ENCODE results near the gene ASRGL1.
"Not testable (repeated sequence)": the region's sequence is repeated elsewhere in the genome, so short reads cannot be mapped to it uniquely, and the experiment has no call there.

Gene ASRGL1

GRCh38 chr11:62337303-62338181, at the start of gene ASRGL1:
Gene ASRGL1, plus strand, starts transcription at chr11:62337448. Its CDS starts 530 bp downstream, at chr11:62337978.
- Mint-ChIP-seq H3K4me3 (peak within 1 kb of the TSS; percentile 87), H3K27me3 (ENCODE audit: low read depth) (peaks cover 27% of the 10 kb centered on the region), H3K27ac (peak within 1 kb of the TSS; percentile 53), H3K9me3 (no peaks in the 10 kb centered on the region), H3K36me3 (ENCODE audit: low read depth) (no peaks in the 10 kb centered on the region), H3K4me1 (ENCODE audit: low read depth) (peaks cover 12% of the 10 kb centered on the region)
- DNase-seq (ENCODE audit: low spot score), result peak; percentile 79

DNA sequence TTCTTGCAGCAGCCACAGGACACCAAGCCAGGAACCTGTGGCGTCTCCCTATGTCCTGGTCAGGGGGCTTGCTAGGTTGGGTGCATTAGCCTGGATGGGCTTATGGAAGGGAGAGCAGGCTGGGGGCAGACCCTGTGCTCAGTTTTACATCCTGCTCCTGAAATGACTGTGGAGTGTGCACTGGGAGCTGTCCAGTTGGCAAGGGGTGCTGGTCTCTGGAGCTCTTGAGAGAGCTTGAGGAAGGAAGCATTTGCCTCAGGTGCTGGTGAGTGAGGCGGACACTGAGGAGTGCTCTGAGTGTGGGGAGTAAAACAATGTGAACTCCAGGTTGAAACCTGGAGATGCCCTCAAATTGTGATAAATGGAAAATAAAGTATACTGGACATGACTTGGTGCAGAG, 41.7 kb upstream of the ASRGL1 start:
- Mint-ChIP-seq H3K27ac (no peak overlapping the region), H3K4me1 (ENCODE audit: low read depth) (no peaks in the 10 kb centered on the region), H3K4me3 (no peak overlapping the region), H3K36me3 (ENCODE audit: low read depth) (no peaks in the 10 kb centered on the region), H3K9me3 (no peaks in the 10 kb centered on the region), H3K27me3 (ENCODE audit: low read depth) (no peaks in the 10 kb centered on the region)
- DNase-seq (ENCODE audit: low spot score), result no peak

GRCh38 chr11:62298975-62299374, 38.3 kb upstream of the ASRGL1 start, which contains the start of gene SCGB1D4:
Gene SCGB1D4, minus strand, starts transcription at chr11:62299075. Its CDS starts 65 bp downstream, at chr11:62299010.
- peaks cover 15% of the 10 kb centered on the region for H3K27me3 Mint-ChIP-seq (ENCODE audit: low read depth)
- no peaks in the 10 kb centered on the region for H3K9me3 Mint-ChIP-seq
- H3K36me3 Mint-ChIP-seq (ENCODE audit: low read depth), result no peaks in the 10 kb centered on the region
- H3K4me1 Mint-ChIP-seq (ENCODE audit: low read depth), result no peaks in the 10 kb centered on the region
- DNase-seq (ENCODE audit: low spot score), result no peak
- no peak within 1 kb of the TSS for H3K4me3 Mint-ChIP-seq
- H3K27ac Mint-ChIP-seq, result no peak within 1 kb of the TSS

DNA sequence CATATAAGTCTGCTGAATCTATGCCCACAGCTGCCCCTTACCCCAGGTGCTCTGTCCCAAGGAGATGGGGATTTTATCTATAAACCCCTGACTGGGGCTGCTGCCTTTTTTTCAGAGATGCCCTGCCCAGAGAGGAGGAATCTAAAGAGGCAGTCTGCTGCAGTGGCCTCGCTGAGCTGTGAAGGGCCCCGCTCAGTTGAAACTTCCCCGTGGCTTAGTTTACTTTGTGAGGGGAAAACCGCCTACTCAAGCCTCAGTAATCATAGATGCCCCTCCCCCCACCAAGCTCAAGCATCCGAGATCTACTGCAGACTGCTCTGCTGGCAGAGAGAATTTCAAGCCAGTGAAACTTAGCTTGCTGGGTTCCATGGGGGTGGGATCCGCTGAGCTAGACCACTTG, 31.0 kb upstream of the ASRGL1 start:
- peaks cover 3% of the 10 kb centered on the region for H3K4me1 Mint-ChIP-seq (ENCODE audit: low read depth)
- no peaks in the 10 kb centered on the region for H3K36me3 Mint-ChIP-seq (ENCODE audit: low read depth)
- H3K27me3 Mint-ChIP-seq (ENCODE audit: low read depth), result peaks cover 32% of the 10 kb centered on the region
- H3K9me3 Mint-ChIP-seq, result no peaks in the 10 kb centered on the region
- no peak overlapping the region for H3K4me3 Mint-ChIP-seq
- no peak for DNase-seq (ENCODE audit: low spot score)
- no peak overlapping the region for H3K27ac Mint-ChIP-seq

DNA sequence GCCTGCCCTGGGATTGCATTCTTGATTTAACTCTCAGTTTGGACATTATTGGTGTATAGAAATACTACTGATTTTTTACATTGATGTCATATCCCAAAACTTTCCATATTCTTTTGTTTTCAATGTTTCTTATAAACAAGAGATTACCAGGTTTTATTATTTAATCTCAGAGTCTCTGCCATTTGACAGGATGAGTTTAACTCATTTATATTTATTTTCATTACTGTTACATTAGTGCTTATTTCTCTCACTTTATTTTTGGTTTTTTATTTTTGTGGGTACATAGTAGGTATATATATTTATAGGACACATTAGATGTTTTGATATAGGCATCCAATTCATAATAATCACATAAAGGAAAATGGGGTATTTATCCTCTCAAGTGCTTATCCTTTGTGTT, 29.3 kb upstream of the ASRGL1 start:
- no peaks in the 10 kb centered on the region for H3K36me3 Mint-ChIP-seq (ENCODE audit: low read depth)
- H3K27me3 Mint-ChIP-seq (ENCODE audit: low read depth), result peaks cover 36% of the 10 kb centered on the region
- H3K4me1 Mint-ChIP-seq (ENCODE audit: low read depth), result peaks cover 8% of the 10 kb centered on the region
- no peak overlapping the region for H3K4me3 Mint-ChIP-seq
- no peak for DNase-seq (ENCODE audit: low spot score)
- no peak overlapping the region for H3K27ac Mint-ChIP-seq
- H3K9me3 Mint-ChIP-seq, result no peaks in the 10 kb centered on the region

DNA sequence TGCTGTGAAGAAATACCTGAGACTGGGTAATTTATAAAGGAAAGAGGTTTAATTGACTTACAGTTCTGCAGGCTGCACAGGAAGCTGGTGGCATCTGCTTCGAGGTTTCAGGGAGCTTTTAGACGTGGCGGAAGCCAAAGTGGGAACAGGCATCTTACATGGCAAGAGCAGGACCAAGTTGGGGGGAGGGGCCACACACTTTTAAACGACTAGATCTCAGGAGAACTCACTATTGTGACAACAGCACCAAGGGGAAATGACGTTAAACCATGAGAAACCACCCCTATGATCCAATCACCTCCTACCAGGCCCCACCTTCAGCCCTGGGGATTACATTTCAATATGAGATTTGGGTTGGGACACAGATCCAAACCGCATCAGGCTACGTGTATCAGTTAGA, 27.3 kb upstream of the ASRGL1 start:
- no peak for DNase-seq (ENCODE audit: low spot score)
- Mint-ChIP-seq H3K9me3 (no peaks in the 10 kb centered on the region), H3K27me3 (ENCODE audit: low read depth) (peaks cover 35% of the 10 kb centered on the region), H3K36me3 (ENCODE audit: low read depth) (no peaks in the 10 kb centered on the region), H3K4me1 (ENCODE audit: low read depth) (peaks cover 8% of the 10 kb centered on the region), H3K27ac (no peak overlapping the region), H3K4me3 (no peak overlapping the region)

DNA sequence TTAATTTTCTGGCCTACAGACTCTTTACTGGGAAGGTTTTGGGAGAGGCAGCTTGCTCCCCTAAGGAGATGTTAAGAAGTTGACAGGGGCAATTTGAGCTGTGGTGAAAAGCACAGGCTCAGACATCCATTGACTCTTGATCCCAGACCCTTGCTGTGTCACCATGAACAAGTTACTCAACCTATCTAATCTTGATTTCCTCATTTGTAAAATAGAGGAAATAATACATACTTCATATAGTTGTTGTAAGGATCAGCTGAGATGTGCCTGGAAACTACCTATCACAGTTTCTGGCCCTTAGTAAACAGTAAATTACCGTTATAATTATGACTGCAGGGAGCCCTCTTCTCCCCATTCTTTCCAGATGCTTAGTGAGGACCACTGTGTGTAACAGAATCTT, 21.8 kb upstream of the ASRGL1 start:
- no peak for DNase-seq (ENCODE audit: low spot score)
- peaks cover 8% of the 10 kb centered on the region for H3K4me1 Mint-ChIP-seq (ENCODE audit: low read depth)
- no peaks in the 10 kb centered on the region for H3K36me3 Mint-ChIP-seq (ENCODE audit: low read depth)
- no peak overlapping the region for H3K27ac Mint-ChIP-seq
- no peak overlapping the region for H3K4me3 Mint-ChIP-seq
- H3K9me3 Mint-ChIP-seq, result no peaks in the 10 kb centered on the region
- H3K27me3 Mint-ChIP-seq (ENCODE audit: low read depth), result peaks cover 24% of the 10 kb centered on the region

- no peak overlapping the region for H3K27ac Mint-ChIP-seq
- no peaks in the 10 kb centered on the region for H3K4me1 Mint-ChIP-seq (ENCODE audit: low read depth)
- no peak overlapping the region for H3K4me3 Mint-ChIP-seq
- H3K9me3 Mint-ChIP-seq, result no peaks in the 10 kb centered on the region
- H3K36me3 Mint-ChIP-seq (ENCODE audit: low read depth), result no peaks in the 10 kb centered on the region
- no peak for DNase-seq (ENCODE audit: low spot score)
- H3K27me3 Mint-ChIP-seq (ENCODE audit: low read depth), result peaks cover 2% of the 10 kb centered on the region
Observed at GRCh38 chr11:62322524-62322923, 14.7 kb upstream of the ASRGL1 start.

GRCh38 chr11:62324731-62325556, 12.3 kb upstream of the ASRGL1 start:
- Mint-ChIP-seq H3K4me3 (no peak overlapping the region), H3K36me3 (ENCODE audit: low read depth) (no peaks in the 10 kb centered on the region), H3K27me3 (ENCODE audit: low read depth) (peaks cover 3% of the 10 kb centered on the region), H3K9me3 (no peaks in the 10 kb centered on the region), H3K27ac (no peak overlapping the region), H3K4me1 (ENCODE audit: low read depth) (peaks cover 5% of the 10 kb centered on the region)
- peak; percentile 55 for DNase-seq (ENCODE audit: low spot score)

GRCh38 chr11:62325781-62326180, 11.5 kb upstream of the ASRGL1 start:
- H3K4me3 Mint-ChIP-seq; H3K27me3 Mint-ChIP-seq (ENCODE audit: low read depth); H3K4me1 Mint-ChIP-seq (ENCODE audit: low read depth); H3K36me3 Mint-ChIP-seq (ENCODE audit: low read depth); H3K9me3 Mint-ChIP-seq; H3K27ac Mint-ChIP-seq; DNase-seq (ENCODE audit: low spot score): not testable (repeated sequence)

GRCh38 chr11:62326719-62327118, 10.5 kb upstream of the ASRGL1 start:
- DNase-seq (ENCODE audit: low spot score); H3K36me3 Mint-ChIP-seq (ENCODE audit: low read depth); H3K9me3 Mint-ChIP-seq; H3K4me3 Mint-ChIP-seq; H3K4me1 Mint-ChIP-seq (ENCODE audit: low read depth); H3K27ac Mint-ChIP-seq: not testable (repeated sequence)
- H3K27me3 Mint-ChIP-seq (ENCODE audit: low read depth), result peaks cover 11% of the 10 kb centered on the region

DNA sequence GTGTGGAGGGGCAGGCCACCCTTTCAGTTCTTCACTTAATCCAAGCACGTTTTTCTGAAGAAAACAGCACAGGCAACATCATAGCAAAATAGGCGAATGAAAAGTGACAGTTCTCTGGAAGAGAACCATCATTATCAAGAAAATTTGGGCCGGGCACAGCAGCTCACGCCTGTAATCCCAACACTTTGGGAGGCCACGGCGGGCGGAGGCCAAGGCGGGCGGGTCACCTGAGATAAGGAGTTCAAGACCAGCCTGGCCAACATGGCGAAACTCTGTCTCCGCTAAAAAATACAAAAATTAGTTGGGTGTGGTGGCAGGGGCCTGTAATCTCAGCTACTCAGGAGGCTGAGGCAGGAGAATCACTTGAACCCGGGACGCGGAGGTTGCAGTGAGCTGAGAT, 9.7 kb upstream of the ASRGL1 start:
- H3K27ac Mint-ChIP-seq; H3K36me3 Mint-ChIP-seq (ENCODE audit: low read depth); DNase-seq (ENCODE audit: low spot score); H3K4me1 Mint-ChIP-seq (ENCODE audit: low read depth); H3K9me3 Mint-ChIP-seq; H3K4me3 Mint-ChIP-seq: not testable (repeated sequence)
- H3K27me3 Mint-ChIP-seq (ENCODE audit: low read depth), result peaks cover 16% of the 10 kb centered on the region

GRCh38 chr11:62331264-62331663, 6.0 kb upstream of the ASRGL1 start:
- H3K27ac Mint-ChIP-seq; H3K4me3 Mint-ChIP-seq; H3K36me3 Mint-ChIP-seq (ENCODE audit: low read depth); H3K9me3 Mint-ChIP-seq; DNase-seq (ENCODE audit: low spot score); H3K4me1 Mint-ChIP-seq (ENCODE audit: low read depth): not testable (repeated sequence)
- peaks cover 30% of the 10 kb centered on the region for H3K27me3 Mint-ChIP-seq (ENCODE audit: low read depth)

- H3K4me3 Mint-ChIP-seq, result no peak overlapping the region
- no peak for DNase-seq (ENCODE audit: low spot score)
- H3K27ac Mint-ChIP-seq, result no peak overlapping the region
- no peaks in the 10 kb centered on the region for H3K36me3 Mint-ChIP-seq (ENCODE audit: low read depth)
- H3K27me3 Mint-ChIP-seq (ENCODE audit: low read depth), result peaks cover 43% of the 10 kb centered on the region
- H3K4me1 Mint-ChIP-seq (ENCODE audit: low read depth), result peaks cover 14% of the 10 kb centered on the region
- no peaks in the 10 kb centered on the region for H3K9me3 Mint-ChIP-seq
Observed at GRCh38 chr11:62333768-62334167, 3.5 kb upstream of the ASRGL1 start.

Data from T-helper 2 cell treated with Interferon-gamma antibody and Interleukin-4, amounts not matched to agents 5 μg/mL and 100 μg/mL, for 36 hours (primary cell).